ENCODE measurements around the gene GSG1L. TPM values are rescaled to one million over a fixed set of nuclear protein-coding genes. Genes with fewer than 3 reads are reported as not detected.

GSG1L gene
- total RNA-seq, 2 experiments from 2014 or later: not detected

- CTCF ChIA-PET: interaction anchor here (1.0 kb wide), 1 partner anchor 21 kb away, joined by 3 read pairs; no protein-coding TSS in a partner anchor
- POLR2A ChIA-PET: no interaction called here
These were observed 324.9 kb downstream of the GSG1L start for GRCh38 chr16:27738596-27738995.

More at GRCh38 chr16:27738596-27738995, 324.9 kb downstream of the GSG1L start:
- Mint-ChIP-seq H3K27me3 (no peaks in the 10 kb centered on the region), H3K36me3 (ENCODE audit: low read depth) (no peaks in the 10 kb centered on the region), H3K4me3 (no peak overlapping the region), H3K9me3 (no peaks in the 10 kb centered on the region), H3K4me1 (no peaks in the 10 kb centered on the region), H3K27ac (no peak overlapping the region)
- DNase-seq: no peak

Other genes starting within 250 kb of the GSG1L start
- 100 to 1,000 TPM; 237 to 304 TPM for gene XPO6, start 148.3 kb upstream of the GSG1L start, total RNA-seq
- 10 to 100 TPM; 17.9 to 19.4 TPM for gene SBK1, start 228.8 kb upstream of the GSG1L start, total RNA-seq

Data from activated CD4-positive, alpha-beta T cell treated with anti-CD3 and anti-CD28 coated beads, Interleukin-2, amount 10 ng/mL, durations not matched to agents 7 days and 5 days (primary cell).